Measurements from ENCODE around the gene RBM17.

DNA sequence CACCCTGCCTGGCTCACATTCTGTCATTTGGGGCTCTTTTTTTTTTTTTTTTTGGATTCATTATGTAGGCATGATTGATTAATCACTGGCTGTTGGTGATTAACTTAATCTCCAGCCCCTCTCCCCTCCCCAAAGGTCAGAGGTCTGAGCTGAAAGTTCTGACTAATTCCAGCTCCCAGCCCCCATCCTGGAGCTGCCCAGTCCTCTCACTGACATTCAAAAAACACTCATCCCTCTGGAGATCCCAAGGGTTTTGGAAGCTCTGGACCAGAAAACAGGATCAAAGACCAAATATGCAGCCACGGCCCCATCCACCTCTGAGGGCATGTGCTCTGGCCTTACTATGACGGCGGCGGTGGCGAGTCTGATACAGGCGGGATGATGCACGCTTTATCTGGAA, 53.8 kb downstream of the RBM17 start:
- TF ChIP-seq, protein P1, sequence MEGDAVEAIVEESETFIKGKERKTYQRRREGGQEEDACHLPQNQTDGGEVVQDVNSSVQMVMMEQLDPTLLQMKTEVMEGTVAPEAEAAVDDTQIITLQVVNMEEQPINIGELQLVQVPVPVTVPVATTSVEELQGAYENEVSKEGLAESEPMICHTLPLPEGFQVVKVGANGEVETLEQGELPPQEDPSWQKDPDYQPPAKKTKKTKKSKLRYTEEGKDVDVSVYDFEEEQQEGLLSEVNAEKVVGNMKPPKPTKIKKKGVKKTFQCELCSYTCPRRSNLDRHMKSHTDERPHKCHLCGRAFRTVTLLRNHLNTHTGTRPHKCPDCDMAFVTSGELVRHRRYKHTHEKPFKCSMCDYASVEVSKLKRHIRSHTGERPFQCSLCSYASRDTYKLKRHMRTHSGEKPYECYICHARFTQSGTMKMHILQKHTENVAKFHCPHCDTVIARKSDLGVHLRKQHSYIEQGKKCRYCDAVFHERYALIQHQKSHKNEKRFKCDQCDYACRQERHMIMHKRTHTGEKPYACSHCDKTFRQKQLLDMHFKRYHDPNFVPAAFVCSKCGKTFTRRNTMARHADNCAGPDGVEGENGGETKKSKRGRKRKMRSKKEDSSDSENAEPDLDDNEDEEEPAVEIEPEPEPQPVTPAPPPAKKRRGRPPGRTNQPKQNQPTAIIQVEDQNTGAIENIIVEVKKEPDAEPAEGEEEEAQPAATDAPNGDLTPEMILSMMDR (IDR thresholded peaks at IDR 0.05; ENCODE audit: borderline replicate concordance, extremely low read depth, low read length, poor library complexity, severe bottlenecking) = no peak
- no peak for TF ChIP-seq EZH2 (IDR thresholded peaks at IDR 0.05; ENCODE audit: borderline replicate concordance, low read depth, low read length, severe bottlenecking)

All from DND-41 (cell line).